HepG2 (cell line): ENCODE results near the gene MAVS. TPM values are rescaled to one million over a fixed set of nuclear protein-coding genes. Genes with fewer than 3 reads are reported as not detected.

ENCODE experiments used
- E2F5 ChIP-seq: sonication (generic); formaldehyde crosslinking; conservative IDR thresholded peaks from 2 replicates; pipeline ENCODE4 v1.4.0; 2020; ENCODE audit warnings: missing genetic modification reagents
- ELF4 ChIP-seq: sonication (generic); formaldehyde crosslinking; IDR thresholded peaks from 2 replicates; pipeline ENCODE4 v1.5.0; 2020; ENCODE audit warnings: missing genetic modification reagents, mild to moderate bottlenecking, moderate library complexity, borderline replicate concordance
- HIC2 ChIP-seq: sonication (generic); formaldehyde crosslinking; IDR thresholded peaks from 2 replicates; pipeline ENCODE4 v1.9.0; 2022; ENCODE audit warnings: low read depth, missing genetic modification reagents
- ISX ChIP-seq: sonication (generic); formaldehyde crosslinking; conservative IDR thresholded peaks from 2 replicates; pipeline ENCODE4 v1.5.0; 2020; ENCODE audit warnings: missing genetic modification reagents
- KDM6A ChIP-seq: IDR thresholded peaks from 2 replicates; pipeline ENCODE4 v1.6.1; 2016; ENCODE audit warnings: low read depth
- KLF15 ChIP-seq: sonication (generic); formaldehyde crosslinking; IDR thresholded peaks from 2 replicates; pipeline ENCODE4 v1.8.1; 2023; ENCODE audit warnings: borderline replicate concordance, mild to moderate bottlenecking, inconsistent platforms, missing genetic modification reagents, mixed read lengths
- MTF1 ChIP-seq: sonication (generic); formaldehyde crosslinking; IDR thresholded peaks from 2 replicates; pipeline ENCODE4 v1.5.0; 2020; ENCODE audit warnings: missing genetic modification reagents
- NAIF1 ChIP-seq: sonication (generic); formaldehyde crosslinking; IDR thresholded peaks from 2 replicates; pipeline ENCODE4 v1.5.0; 2020; ENCODE audit warnings: mild to moderate bottlenecking, missing genetic modification reagents, borderline replicate concordance
- POLR2AphosphoS2 ChIP-seq: IDR thresholded peaks from 2 replicates; pipeline ENCODE4 v1.6.1; 2011; ENCODE audit warnings: low read depth, low read length, improper control_type of control experiment
- PTBP1 ChIP-seq: fragments of 200-400 bp; formaldehyde crosslinking; IDR thresholded peaks from 2 replicates; pipeline ENCODE4 v1.6.1; 2018; ENCODE audit warnings: low read length, low read depth; ENCODE audit not compliant: poor library complexity, severe bottlenecking
- SUZ12 ChIP-seq: fragments of 150-350 bp; IDR thresholded peaks from 2 replicates; pipeline ENCODE4 v1.6.1; 2014; ENCODE audit warnings: low read depth, low read length
- TGIF2 ChIP-seq: IDR thresholded peaks from 2 replicates; pipeline ENCODE4 v1.6.1; 2016; ENCODE audit warnings: control low read depth, missing compliant biosample characterization
- TRAFD1 ChIP-seq: sonication (generic); formaldehyde crosslinking; IDR thresholded peaks from 2 replicates; pipeline ENCODE4 v1.5.1; 2020; ENCODE audit warnings: missing genetic modification reagents, mild to moderate bottlenecking, borderline replicate concordance
- ZFP82 ChIP-seq: sonication (generic); formaldehyde crosslinking; IDR thresholded peaks from 2 replicates; pipeline ENCODE4 v1.5.1; 2020; ENCODE audit warnings: mild to moderate bottlenecking, missing genetic modification reagents, borderline replicate concordance
- ZNF280D ChIP-seq: sonication (generic); formaldehyde crosslinking; IDR thresholded peaks from 2 replicates; pipeline ENCODE4 v1.5.1; 2020; ENCODE audit warnings: mild to moderate bottlenecking, missing genetic modification reagents
- ZNF3 ChIP-seq: IDR thresholded peaks from 2 replicates; pipeline ENCODE4 v1.7.0; 2017; ENCODE audit warnings: inconsistent platforms
- ZNF331 ChIP-seq: sonication (generic); formaldehyde crosslinking; IDR thresholded peaks from 2 replicates; pipeline ENCODE4 v1.4.0; 2020; ENCODE audit warnings: missing genetic modification reagents
- ZNF773 ChIP-seq: sonication (generic); formaldehyde crosslinking; IDR thresholded peaks from 2 replicates; pipeline ENCODE4 v1.4.0; 2020; ENCODE audit warnings: missing genetic modification reagents, borderline replicate concordance
- polyA plus RNA-seq, 8 experiments: library from polyadenylated mRNA; depleted of rRNA in 3 of 8; stranded (reverse) in 7 of 8; unstranded in 1 of 8; fragments of >200 nt; fragmentation: Illumina TruSeq in 4 of 8; extraction: Trizol in 4 of 8; gene quantifications; 2 replicates each; pipeline versions ENCODE4 v1.2.1 to v1.2.3, GENCODE V29; 2011 to 2016; ENCODE audit warnings: low read depth in 4 of 8, missing spikeins in 1 of 8, mixed read lengths in 1 of 8; ENCODE audit not compliant: insufficient read depth in 1 of 8
- total RNA-seq, 5 experiments: library from RNA; depleted of rRNA; stranded (reverse); fragments of >200 nt; fragmentation: Illumina TruSeq; extraction: Trizol; gene quantifications; 2 replicates each; pipeline ENCODE4 v1.2.3, GENCODE V29; 2016; ENCODE audit warnings: low read depth in 1 of 5
- TF ChIP-seq, protein P1 (sequence below): sonication (generic); formaldehyde crosslinking; IDR thresholded peaks from 2 replicates; pipeline ENCODE4 v1.8.1; 2023; ENCODE audit warnings: mild to moderate bottlenecking, missing genetic modification reagents, borderline replicate concordance
- TF ChIP-seq, protein P2 (sequence below): sonication (generic); formaldehyde crosslinking; IDR thresholded peaks from 2 replicates; pipeline ENCODE4 v1.8.0; 2022; ENCODE audit warnings: missing genetic modification reagents, low read depth, mild to moderate bottlenecking, borderline replicate concordance

The MAVS gene
- total and polyA plus RNA-seq, 2 of the 13 experiments (the other 11 are each of a cell fraction or from before 2014, with no cell fraction given), result 27.3 to 36.6 TPM

DNA sequence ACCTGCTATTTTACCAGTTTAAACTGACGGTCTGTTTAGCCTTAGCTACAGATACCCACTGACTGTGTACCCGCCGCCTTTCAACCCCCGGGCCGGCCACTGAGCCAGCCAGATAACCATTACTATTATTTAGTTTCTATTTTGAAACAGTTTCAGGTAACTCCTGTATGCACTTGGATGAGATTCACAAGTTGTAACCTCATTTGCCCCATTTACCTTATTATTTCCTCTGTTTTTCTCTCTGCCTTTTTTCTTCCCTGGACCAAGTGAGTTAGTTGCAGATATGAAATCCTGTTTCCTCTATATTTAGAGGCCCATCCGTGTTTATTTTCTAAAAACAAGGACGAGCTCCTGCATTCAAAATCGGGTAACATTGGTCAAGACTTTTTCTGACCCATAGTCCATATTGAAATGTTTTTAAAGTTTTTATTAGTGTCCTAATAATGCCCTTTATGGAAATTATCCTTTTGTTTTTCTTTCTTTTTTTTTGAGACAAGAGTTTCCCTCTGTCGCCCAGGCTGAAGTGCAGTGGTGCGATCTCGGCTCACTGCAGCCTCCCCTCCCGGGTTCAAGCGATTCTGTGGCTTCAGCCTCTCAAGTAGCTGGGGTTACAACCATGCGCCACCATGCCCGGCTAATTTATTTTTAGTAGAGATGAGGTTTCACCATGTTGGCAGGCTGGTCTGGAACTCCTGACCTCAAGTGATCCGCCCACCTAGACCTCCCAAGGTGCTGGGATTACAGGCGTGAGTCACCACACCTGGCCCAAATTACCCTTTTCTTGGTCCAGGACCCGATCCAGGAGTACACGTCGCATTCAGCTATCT is 25.5 kb upstream of the MAVS start (continued):
- TF ChIP-seq HIC2 (CRISPR knock-in tag) (no peak), SUZ12 (no peak), ISX (no peak), NAIF1 (0 out of 2 replicates have a peak, but pooled peaks have one; percentile 16), PTBP1 (no peak), KDM6A (no peak), ZNF280D (CRISPR knock-in tag) (no peak), POLR2AphosphoS2 (no peak), TGIF2 (CRISPR knock-in tag) (0 out of 2 replicates have a peak, but pooled peaks have one; percentile 10), KLF15 (CRISPR knock-in tag) (peak; percentile 88; the same call in 1 of the 2 replicates), MTF1 (CRISPR knock-in tag) (no peak), ZNF3 (CRISPR knock-in tag) (no peak), E2F5 (CRISPR knock-in tag) (no peak), ZNF331 (no peak), ELF4 (CRISPR knock-in tag) (no peak; the same call in 1 of the 2 replicates), ZFP82 (CRISPR knock-in tag) (0 out of 2 replicates have a peak, but pooled peaks have one; percentile 18), ZNF773 (CRISPR knock-in tag) (no peak), TRAFD1 (CRISPR knock-in tag) (no peak)
- TF ChIP-seq, protein P1, sequence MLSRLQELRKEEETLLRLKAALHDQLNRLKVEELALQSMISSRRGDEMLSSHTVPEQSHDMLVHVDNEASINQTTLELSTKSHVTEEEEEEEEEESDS (CRISPR knock-in tag), result 0 out of 2 replicates have a peak, but pooled peaks have one; percentile 50
- TF ChIP-seq, protein P2, sequence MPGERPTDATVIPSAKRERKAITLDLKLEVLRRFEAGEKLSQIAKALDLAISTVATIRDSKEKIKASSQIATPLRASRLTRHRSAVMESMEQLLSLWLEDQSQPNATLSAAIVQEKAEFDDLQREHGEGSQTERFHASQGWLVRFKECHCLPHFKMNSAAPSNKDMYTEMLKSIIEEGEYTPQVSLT (CRISPR knock-in tag), result peak; percentile 16; the same call in 1 of the 2 replicates
